ENCODE results near the gene ABHD17A. TPM values are rescaled to one million over a fixed set of nuclear protein-coding genes. Genes with fewer than 3 reads are reported as not detected.

Gene ABHD17A
- polyA plus RNA-seq, 1 of the 3 experiments (the other 2 are of a cell fraction), result 61.1 TPM

- 83% methylated on average over 22 of the region's 29 CpGs for WGBS (ENCODE audit: low lambda C conversion rate)
- no peak for DNase-seq
- Histone ChIP-seq H3K4me3 (ENCODE audit: low read depth in 2 of 2, low read length in 1 of 2) (peak overlapping the region; percentile 84 to 94), H3K9me2 (no peaks in the 10 kb centered on the region), H3K36me3 (replicated peaks in 1 of 2; ENCODE audit: control insufficient read depth in 1 of 2, insufficient read depth in 2 of 2, low read length in 1 of 2) (peaks cover 6 to 7% of the 10 kb centered on the region in 2 experiments), H3K27ac (ENCODE audit: low read depth in 2 of 2, low read length in 1 of 2) (no peak overlapping the region), H3F3A (replicated peaks; ENCODE audit: insufficient read depth) (peaks cover 19% of the 10 kb centered on the region), H3K9ac (peak overlapping the region; percentile 99; the same call in 1 of the 2 replicates), H2AFZ (ENCODE audit: low read depth) (no peak overlapping the region; the same call in 1 of the 2 replicates), H3K4me1 (ENCODE audit: control insufficient read depth in 1 of 2, insufficient read depth in 2 of 2, low read depth in 1 of 2, low read length in 1 of 2) (peaks cover 7 to 18% of the 10 kb centered on the region in 2 experiments; a peak in 1 of 4 replicates), H3K79me2 (ENCODE audit: insufficient read depth) (peaks cover 81% of the 10 kb centered on the region), H4K20me1 (ENCODE audit: insufficient read depth) (peaks cover 87% of the 10 kb centered on the region), H3K27me3 (ENCODE audit: insufficient read depth) (no peaks in the 10 kb centered on the region), H3K4me2 (peak overlapping the region; percentile 100), H3K9me3 (no peaks in the 10 kb centered on the region)
- TF ChIP-seq, protein P1, sequence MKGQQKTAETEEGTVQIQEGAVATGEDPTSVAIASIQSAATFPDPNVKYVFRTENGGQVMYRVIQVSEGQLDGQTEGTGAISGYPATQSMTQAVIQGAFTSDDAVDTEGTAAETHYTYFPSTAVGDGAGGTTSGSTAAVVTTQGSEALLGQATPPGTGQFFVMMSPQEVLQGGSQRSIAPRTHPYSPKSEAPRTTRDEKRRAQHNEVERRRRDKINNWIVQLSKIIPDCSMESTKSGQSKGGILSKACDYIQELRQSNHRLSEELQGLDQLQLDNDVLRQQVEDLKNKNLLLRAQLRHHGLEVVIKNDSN (IDR thresholded peaks at IDR 0.05; ENCODE audit: borderline replicate concordance, low read depth), result no peak
- TF ChIP-seq CTCF (IDR thresholded peaks at IDR 0.05), result no peak
- no peak for TF ChIP-seq TEAD4 (IDR thresholded peaks at IDR 0.05; ENCODE audit: borderline replicate concordance, insufficient read depth)
- TF ChIP-seq JUND (IDR thresholded peaks at IDR 0.05), result no peak
- TF ChIP-seq, protein P2, sequence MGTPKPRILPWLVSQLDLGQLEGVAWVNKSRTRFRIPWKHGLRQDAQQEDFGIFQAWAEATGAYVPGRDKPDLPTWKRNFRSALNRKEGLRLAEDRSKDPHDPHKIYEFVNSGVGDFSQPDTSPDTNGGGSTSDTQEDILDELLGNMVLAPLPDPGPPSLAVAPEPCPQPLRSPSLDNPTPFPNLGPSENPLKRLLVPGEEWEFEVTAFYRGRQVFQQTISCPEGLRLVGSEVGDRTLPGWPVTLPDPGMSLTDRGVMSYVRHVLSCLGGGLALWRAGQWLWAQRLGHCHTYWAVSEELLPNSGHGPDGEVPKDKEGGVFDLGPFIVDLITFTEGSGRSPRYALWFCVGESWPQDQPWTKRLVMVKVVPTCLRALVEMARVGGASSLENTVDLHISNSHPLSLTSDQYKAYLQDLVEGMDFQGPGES (IDR thresholded peaks at IDR 0.05; ENCODE audit: low read depth, low read length), result no peak
- no peak for TF ChIP-seq MXI1 (IDR thresholded peaks at IDR 0.05; ENCODE audit: low read depth, low read length)
- no peak for TF ChIP-seq MEF2A (IDR thresholded peaks at IDR 0.05; ENCODE audit: borderline replicate concordance, low read depth)
- no peak for TF ChIP-seq EZH2phosphoT487 (IDR thresholded peaks at IDR 0.05; ENCODE audit: borderline replicate concordance, low read depth)
- no peak for TF ChIP-seq PBX3 (IDR thresholded peaks at IDR 0.05)
- TF ChIP-seq GATA2 (CRISPR knock-in tag; IDR thresholded peaks at IDR 0.05), result no peak
- TF ChIP-seq FOXM1 (IDR thresholded peaks at IDR 0.05; ENCODE audit: low read depth), result no peak
- TF ChIP-seq, protein P3, sequence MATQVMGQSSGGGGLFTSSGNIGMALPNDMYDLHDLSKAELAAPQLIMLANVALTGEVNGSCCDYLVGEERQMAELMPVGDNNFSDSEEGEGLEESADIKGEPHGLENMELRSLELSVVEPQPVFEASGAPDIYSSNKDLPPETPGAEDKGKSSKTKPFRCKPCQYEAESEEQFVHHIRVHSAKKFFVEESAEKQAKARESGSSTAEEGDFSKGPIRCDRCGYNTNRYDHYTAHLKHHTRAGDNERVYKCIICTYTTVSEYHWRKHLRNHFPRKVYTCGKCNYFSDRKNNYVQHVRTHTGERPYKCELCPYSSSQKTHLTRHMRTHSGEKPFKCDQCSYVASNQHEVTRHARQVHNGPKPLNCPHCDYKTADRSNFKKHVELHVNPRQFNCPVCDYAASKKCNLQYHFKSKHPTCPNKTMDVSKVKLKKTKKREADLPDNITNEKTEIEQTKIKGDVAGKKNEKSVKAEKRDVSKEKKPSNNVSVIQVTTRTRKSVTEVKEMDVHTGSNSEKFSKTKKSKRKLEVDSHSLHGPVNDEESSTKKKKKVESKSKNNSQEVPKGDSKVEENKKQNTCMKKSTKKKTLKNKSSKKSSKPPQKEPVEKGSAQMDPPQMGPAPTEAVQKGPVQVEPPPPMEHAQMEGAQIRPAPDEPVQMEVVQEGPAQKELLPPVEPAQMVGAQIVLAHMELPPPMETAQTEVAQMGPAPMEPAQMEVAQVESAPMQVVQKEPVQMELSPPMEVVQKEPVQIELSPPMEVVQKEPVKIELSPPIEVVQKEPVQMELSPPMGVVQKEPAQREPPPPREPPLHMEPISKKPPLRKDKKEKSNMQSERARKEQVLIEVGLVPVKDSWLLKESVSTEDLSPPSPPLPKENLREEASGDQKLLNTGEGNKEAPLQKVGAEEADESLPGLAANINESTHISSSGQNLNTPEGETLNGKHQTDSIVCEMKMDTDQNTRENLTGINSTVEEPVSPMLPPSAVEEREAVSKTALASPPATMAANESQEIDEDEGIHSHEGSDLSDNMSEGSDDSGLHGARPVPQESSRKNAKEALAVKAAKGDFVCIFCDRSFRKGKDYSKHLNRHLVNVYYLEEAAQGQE (IDR thresholded peaks at IDR 0.05; ENCODE audit: low read depth, low read length), result no peak
- no peak for TF ChIP-seq YY1 (IDR thresholded peaks at IDR 0.05; ENCODE audit: low read depth)
- TF ChIP-seq NRF1 (IDR thresholded peaks at IDR 0.05; ENCODE audit: low read depth, low read length), result no peak
- no peak for TF ChIP-seq TCF12 (IDR thresholded peaks at IDR 0.05)
- no peak for TF ChIP-seq TAF1 (IDR thresholded peaks at IDR 0.05; ENCODE audit: borderline replicate concordance, low read depth, low read length)
- TF ChIP-seq RCOR1 (IDR thresholded peaks at IDR 0.05; ENCODE audit: low read length), result no peak
- TF ChIP-seq FOXJ3 (CRISPR knock-in tag; IDR thresholded peaks at IDR 0.05), result no peak
- TF ChIP-seq EP300 (IDR thresholded peaks at IDR 0.05; ENCODE audit: borderline replicate concordance in 1 of 2, low read depth in 1 of 2, low read length in 1 of 2), result no peak
- POLR2A ChIA-PET, result no interaction called here
- CTCF ChIA-PET, result interaction anchor here (1.0 to 15.0 kb wide), 5 partner anchors 9 to 300 kb away, joined by 3 to 188 read pairs (median 4); no protein-coding TSS in a partner anchor
Observed at GRCh38 chr19:1846517-1847204, 38.6 kb downstream of the ABHD17A start.
